H1 (cell line): ENCODE results near the gene CEP78. TPM values are rescaled to one million over a fixed set of nuclear protein-coding genes. Genes with fewer than 3 reads are reported as not detected.

Experiments
- CTCF ChIA-PET: fragments of 300-600 bp; sonication (Branson Sonifier 250); formaldehyde crosslinking; loops from one replicate; lab custom pipeline; 2021; ENCODE audit not compliant: partially characterized antibody; lab: Charles Lee
- POLR2A ChIA-PET: fragments of 300-600 bp; sonication (Branson Sonifier 250); formaldehyde crosslinking; loops from one replicate; lab custom pipeline; 2021; ENCODE audit warnings: inconsistent platforms; ENCODE audit not compliant: partially characterized antibody; lab: Charles Lee
- DNase-seq, 2 experiments: peaks; one replicate each; pipeline versions ENCODE4 v3.0.0 to v3.0.0-alpha.2; 2010 to 2022; ENCODE audit warnings: low spot score in 2 of 2, low read depth in 1 of 2, mixed read lengths in 1 of 2
- FAIRE-seq: peaks from 2 replicates; lab custom pipeline; 2011; peaks lifted over from hg19 to GRCh38; lab: Jason Lieb, UNC
- H2AFZ ChIP-seq: 2 replicates; pipeline ENCODE4 v1.8.1; 2012; ENCODE audit warnings: low read length, inconsistent platforms
- H2AK5ac ChIP-seq: 2 replicates; pipeline ENCODE4 v1.6.1; 2013; ENCODE audit warnings: low read depth, low read length
- H2BK120ac ChIP-seq: replicated peaks from 2 replicates; pipeline ENCODE3; 2013; ENCODE audit warnings: low read depth, low read length, inconsistent platforms
- H2BK12ac ChIP-seq: 2 replicates; pipeline ENCODE4 v1.6.1; 2013; ENCODE audit warnings: low read depth, low read length
- H2BK15ac ChIP-seq: 2 replicates; pipeline ENCODE4 v1.6.1; 2013; ENCODE audit warnings: low read length
- H2BK20ac ChIP-seq: 2 replicates; pipeline ENCODE4 v1.6.1; 2013; ENCODE audit warnings: low read length
- H2BK5ac ChIP-seq: 2 replicates; pipeline ENCODE4 v1.6.1; 2013; ENCODE audit warnings: low read depth, low read length
- H3K14ac ChIP-seq: 2 replicates; pipeline ENCODE4 v1.6.1; 2013; ENCODE audit warnings: inconsistent platforms; ENCODE audit not compliant: insufficient read length
- H3K18ac ChIP-seq: 2 replicates; pipeline ENCODE4 v1.6.1; 2013; ENCODE audit warnings: low read length; ENCODE audit errors: extremely low read depth
- H3K23ac ChIP-seq: 2 replicates; pipeline ENCODE4 v1.6.1; 2013; ENCODE audit warnings: inconsistent platforms; ENCODE audit not compliant: insufficient read length
- H3K23me2 ChIP-seq: 2 replicates; pipeline ENCODE4 v1.6.1; 2013; ENCODE audit warnings: low read depth, low read length
- H3K27ac ChIP-seq: 2 replicates; pipeline ENCODE4 v1.6.1; 2011; ENCODE audit warnings: low read depth, low read length, inconsistent platforms
- H3K27me3 ChIP-seq, 4 experiments: replicated peaks in 1 of 4; 1 replicate in 1 of 4; 2 replicates in 3 of 4; pipeline versions ENCODE4 v1.6.1 to v1.8.1; 2011 to 2013; ENCODE audit warnings: low read length in 3 of 4, mild to moderate bottlenecking in 3 of 4, inconsistent platforms in 2 of 4, mixed read lengths in 2 of 4, moderate library complexity in 1 of 4; ENCODE audit not compliant: control insufficient read depth in 3 of 4, insufficient read depth in 3 of 4; ENCODE audit errors: extremely low read depth in 1 of 4
- H3K36me3 ChIP-seq, 4 experiments: 2 replicates each; pipeline versions ENCODE4 v1.6.1 to v1.8.1; 2011 to 2013; ENCODE audit warnings: mild to moderate bottlenecking in 4 of 4, low read length in 3 of 4, moderate library complexity in 2 of 4, control low read depth in 1 of 4, inconsistent platforms in 1 of 4; ENCODE audit not compliant: insufficient read depth in 4 of 4, control insufficient read depth in 2 of 4
- H3K4ac ChIP-seq: replicated peaks from 2 replicates; pipeline ENCODE3; 2013; ENCODE audit warnings: low read length, low read depth, mixed read lengths, inconsistent platforms; ENCODE audit not compliant: insufficient read length
- H3K4me1 ChIP-seq, 4 experiments: replicated peaks in 1 of 4; 1 replicate in 1 of 4; 2 replicates in 3 of 4; pipeline versions ENCODE4 v1.6.1 to v1.8.1; 2011 to 2013; ENCODE audit warnings: low read length in 3 of 4, inconsistent platforms in 2 of 4, mixed read lengths in 1 of 4; ENCODE audit not compliant: insufficient read depth in 4 of 4, control insufficient read depth in 3 of 4
- H3K4me2 ChIP-seq, 2 experiments: 2 replicates each; pipeline versions ENCODE4 v1.6.1 to v1.8.1; 2011 to 2013; ENCODE audit warnings: low read depth in 2 of 2, low read length in 2 of 2, control low read depth in 1 of 2, inconsistent platforms in 1 of 2, mild to moderate bottlenecking in 1 of 2; ENCODE audit not compliant: insufficient read depth in 1 of 2
- H3K4me3 ChIP-seq, 4 experiments: fragments of 200-600, 300-600 bp in 1 of 4; sonication (generic), shearing (Covaris generic), sonication (Bioruptor Twin) in 1 of 4; 2 replicates each; pipeline versions ENCODE4 v1.5.1 to v1.8.1; 2011 to 2016; ENCODE audit warnings: low read length in 4 of 4, low read depth in 3 of 4, control low read depth in 2 of 4, inconsistent platforms in 2 of 4, mild to moderate bottlenecking in 2 of 4, mixed read lengths in 1 of 4, moderate library complexity in 1 of 4; ENCODE audit not compliant: insufficient read depth in 2 of 4; ENCODE audit errors: extremely low read depth in 1 of 4
- H3K56ac ChIP-seq: replicated peaks from 2 replicates; pipeline ENCODE3; 2013; ENCODE audit warnings: low read depth, mild to moderate bottlenecking, mixed read lengths, low read length, inconsistent platforms; ENCODE audit not compliant: insufficient read length
- H3K79me1 ChIP-seq: 2 replicates; pipeline ENCODE4 v1.6.1; 2013; ENCODE audit warnings: low read depth, low read length, control low read depth
- H3K79me2 ChIP-seq, 2 experiments: 2 replicates each; pipeline versions ENCODE4 v1.6.1 to v1.8.1; 2012 to 2013; ENCODE audit warnings: low read length in 2 of 2, mild to moderate bottlenecking in 2 of 2, inconsistent platforms in 1 of 2; ENCODE audit not compliant: insufficient read depth in 2 of 2, control insufficient read depth in 1 of 2
- H3K9ac ChIP-seq, 4 experiments: replicated peaks in 1 of 4; 1 replicate in 1 of 4; 2 replicates in 3 of 4; pipeline versions ENCODE4 v1.6.1 to v1.8.1; 2011 to 2013; ENCODE audit warnings: low read depth in 3 of 4, low read length in 3 of 4, control low read depth in 2 of 4, mild to moderate bottlenecking in 2 of 4, moderate library complexity in 2 of 4, inconsistent platforms in 1 of 4; ENCODE audit errors: extremely low read depth in 1 of 4
- H3K9me3 ChIP-seq, 2 experiments: 2 replicates each; pipeline versions ENCODE4 v1.6.1 to v1.8.1; 2012 to 2013; ENCODE audit warnings: mild to moderate bottlenecking in 2 of 2, moderate library complexity in 2 of 2, control low read depth in 1 of 2, inconsistent platforms in 1 of 2, low read depth in 1 of 2, low read length in 1 of 2, mixed read lengths in 1 of 2; ENCODE audit not compliant: insufficient read depth in 2 of 2
- H4K20me1 ChIP-seq, 2 experiments: replicated peaks in 1 of 2; 2 replicates each; pipeline versions ENCODE3 to v1.8.1; 2011 to 2013; ENCODE audit warnings: inconsistent platforms in 2 of 2, low read length in 2 of 2, mild to moderate bottlenecking in 1 of 2; ENCODE audit not compliant: insufficient read depth in 2 of 2, control insufficient read depth in 1 of 2
- H4K5ac ChIP-seq: 2 replicates; pipeline ENCODE4 v1.6.1; 2013; ENCODE audit warnings: low read length, low read depth, mixed read lengths, inconsistent platforms; ENCODE audit not compliant: insufficient read length
- H4K8ac ChIP-seq: 2 replicates; pipeline ENCODE4 v1.8.0; 2013; ENCODE audit warnings: mild to moderate bottlenecking, moderate library complexity, low read length, inconsistent platforms; ENCODE audit not compliant: insufficient read depth; ENCODE audit errors: extremely low read depth
- H4K91ac ChIP-seq: replicated peaks from 2 replicates; pipeline ENCODE3; 2013; ENCODE audit warnings: low read length, mixed read lengths, inconsistent platforms; ENCODE audit not compliant: insufficient read length
- GTF2F1 ChIP-seq: IDR thresholded peaks from 2 replicates; pipeline ENCODE4 v1.6.1; 2012; ENCODE audit warnings: low read depth, low read length, improper control_type of control experiment, borderline replicate concordance
- RXRA ChIP-seq: IDR thresholded peaks from 2 replicates; pipeline ENCODE4 v1.6.1; 2011; ENCODE audit warnings: low read depth, mild to moderate bottlenecking, low read length, moderate library complexity; ENCODE audit not compliant: insufficient read depth
- WGBS, 2 experiments: shearing (Covaris generic) in 1 of 2; methylation state at CpG; one replicate each; pipeline versions ENCODE4 v1.1.6 to v1.1.7; 2013 to 2015; ENCODE audit warnings: low lambda C conversion rate in 2 of 2, mixed read lengths in 2 of 2, inconsistent platforms in 1 of 2, low coverage in 1 of 2, missing lambda C conversion rate in 1 of 2; ENCODE audit not compliant: insufficient replicate concordance in 2 of 2, insufficient coverage in 1 of 2, insufficient read length in 1 of 2; ENCODE audit errors: extremely low coverage in 1 of 2, missing lambda C conversion rate in 1 of 2; 5-methylcytosine and 5-hydroxymethylcytosine counted together
- polyA plus RNA-seq, 7 experiments: library from polyadenylated mRNA; depleted of rRNA in 3 of 7; stranded (reverse) in 5 of 7; unstranded in 2 of 7; fragments of >200 nt in 5 of 7; fragments of 200-250 nt in 2 of 7; gene quantifications; 1 replicate in 5 of 7; 2 replicates in 1 of 7; 4 replicates in 1 of 7; pipeline versions ENCODE4 v1.2.1 to v1.2.3, GENCODE V29; 2011 to 2013; ENCODE audit warnings: missing spikeins in 2 of 7, mixed read lengths in 2 of 7
- total RNA-seq: library from RNA; stranded (reverse); fragmentation: NEBNext Ultra II Directional; extraction: Animal tissue kit (Norgen Biotek cat#: 25700); gene quantifications from 2 replicates; pipeline ENCODE4 v1.2.1, GENCODE V29; 2021

Gene CEP78
- total and polyA plus RNA-seq, 2 of the 8 experiments (the other 6 are each of a cell fraction or from before 2014, with no cell fraction given), result 10.3 to 40.9 TPM

DNA sequence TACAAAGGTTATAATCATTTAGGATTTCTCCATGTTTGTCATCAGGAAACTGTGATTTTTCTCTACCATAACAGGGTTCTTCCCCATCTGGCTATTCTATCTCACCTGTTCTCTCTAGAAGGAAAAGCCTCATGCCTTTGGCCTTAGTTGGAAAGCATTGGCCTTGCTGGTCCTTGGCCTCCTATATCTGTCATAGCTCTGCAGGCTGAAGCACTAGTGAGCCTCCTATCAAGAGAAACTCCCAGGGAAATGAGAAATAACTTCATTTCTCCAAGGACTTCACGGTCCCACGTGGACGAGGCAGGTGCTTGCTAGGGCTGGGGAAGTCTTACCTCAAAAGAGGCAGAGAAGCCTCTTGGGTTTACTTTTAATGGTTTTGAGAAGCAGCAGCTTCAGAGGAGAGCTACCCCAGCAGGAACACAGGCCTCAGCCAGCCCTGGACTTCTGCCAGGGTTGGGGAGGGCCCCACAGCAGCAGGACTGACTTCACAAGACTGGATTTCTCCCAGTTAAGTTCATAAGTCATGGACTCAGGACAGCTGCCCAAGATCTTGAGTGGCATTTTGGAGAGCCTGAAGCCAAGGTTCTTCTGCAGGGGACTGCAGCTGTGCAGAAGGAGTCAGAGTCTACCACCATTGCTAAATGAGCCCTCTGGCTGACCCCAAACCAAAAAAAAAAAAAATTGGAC lies 45.2 kb downstream of the CEP78 start:
- Histone ChIP-seq H3K14ac (no peak overlapping the region), H2AFZ (no peak overlapping the region), H3K4me1 (no peaks in the 10 kb centered on the region), H4K91ac (no peak overlapping the region), H3K27me3 (no peaks in the 10 kb centered on the region), H2BK20ac (no peak overlapping the region), H4K8ac (no peak overlapping the region), H3K79me1 (no peaks in the 10 kb centered on the region), H4K20me1 (no peaks in the 10 kb centered on the region), H2BK5ac (no peak overlapping the region)
- POLR2A ChIA-PET, result interaction anchor here (0.8 to 19.2 kb wide), 3 partner anchors 8 to 41 kb away, joined by 4 to 522 read pairs (median 5); partner anchors contain the start of gene PSAT1
- no peak for FAIRE-seq
- TF ChIP-seq RXRA (no peak), GTF2F1 (no peak)
- TF ChIP-seq, all 59 proteins: peak for 0
- Histone ChIP-seq H2AK5ac (no peak overlapping the region), H3K36me3 (no peaks in the 10 kb centered on the region), H3K18ac (no peak overlapping the region), H3K56ac (no peak overlapping the region), H3K79me2 (no peaks in the 10 kb centered on the region), H3K9me3 (no peaks in the 10 kb centered on the region), H2BK15ac (no peak overlapping the region), H3K9ac (no peak overlapping the region), H4K5ac (no peak overlapping the region), H3K4me2 (no peak overlapping the region), H2BK12ac (no peak overlapping the region), H3K4ac (no peak overlapping the region), H3K4me3 (no peak overlapping the region), H2BK120ac (no peak overlapping the region), H3K23ac (no peak overlapping the region), H3K23me2 (no peaks in the 10 kb centered on the region), H3K27ac (no peak overlapping the region)
- WGBS, 2 experiments, result 87% methylated on average over 3 of the region's 3 CpGs; no CpG with 5 or more reads in 1 of the 2 experiments
- CTCF ChIA-PET, result interaction anchor here (0.6 to 1.0 kb wide), 3 partner anchors 25 to 780 kb away, joined by 3 to 4 read pairs (median 3); no protein-coding TSS in a partner anchor
- DNase-seq, result no peak
